NCI-H446 (cell line): Measurements from ENCODE around the gene EFCAB10.
"Not testable (repeated sequence)": the region's sequence is repeated elsewhere in the genome, so short reads cannot be mapped to it uniquely, and the experiment has no call there.

Experiments
- DNase-seq, 2 experiments: peaks; one replicate each; lab custom pipeline; 2025; lab: John Stamatoyannopoulos, UW

EFCAB10 gene

GRCh38 chr7:105531792-105532671 lies 49.3 kb downstream of the EFCAB10 start, which contains the start of gene RINT1:
RINT1 (plus strand) TSS chr7:105532201; CDS start chr7:105532316, 115 bp downstream.
- DNase-seq = peak; percentile 74 to 86

- no peak for DNase-seq
These were observed 50.7 kb downstream of the EFCAB10 start for GRCh38 chr7:105530546-105530945.

GRCh38 chr7:105530126-105530525 lies 51.2 kb downstream of the EFCAB10 start:
- no peak for DNase-seq

GRCh38 chr7:105527737-105528136 lies 53.6 kb downstream of the EFCAB10 start:
- DNase-seq = not testable (repeated sequence)

GRCh38 chr7:105524840-105525239 lies 56.5 kb downstream of the EFCAB10 start:
- DNase-seq = no peak

- DNase-seq = not testable (repeated sequence)
These were observed 56.9 kb downstream of the EFCAB10 start for GRCh38 chr7:105524423-105524822.

- peak; percentile 68 to 92 for DNase-seq
These were observed 59.4 kb downstream of the EFCAB10 start, which contains the start of gene PUS7 for GRCh38 chr7:105521717-105522463. PUS7 (minus strand) TSS chr7:105522271; CDS start chr7:105508512, 13,759 bp downstream.

GRCh38 chr7:105521027-105521716 lies 60.1 kb downstream of the EFCAB10 start:
- DNase-seq = peak; percentile 19 to 26

GRCh38 chr7:105520620-105521019 lies 60.7 kb downstream of the EFCAB10 start:
- not testable (repeated sequence) for DNase-seq

- no peak for DNase-seq
These were observed 61.9 kb downstream of the EFCAB10 start for GRCh38 chr7:105519353-105519752.

GRCh38 chr7:105515610-105516009 lies 65.7 kb downstream of the EFCAB10 start:
- DNase-seq = not testable (repeated sequence)
